HepG2 (cell line): ENCODE data around the gene KCNK10.

Source experiments
- BCLAF1 ChIP-seq: fragments of 450-650 bp; IDR thresholded peaks from 2 replicates; pipeline ENCODE4 v1.6.1; 2017; ENCODE audit warnings: mild to moderate bottlenecking
- CCAR2 ChIP-seq: fragments of 200-400 bp; formaldehyde crosslinking; optimal IDR thresholded peaks from 2 replicates; pipeline ENCODE3; 2018; ENCODE audit warnings: low read depth, mild to moderate bottlenecking, low read length, moderate library complexity
- CTCF ChIP-seq: sonication (generic); formaldehyde crosslinking; IDR thresholded peaks from 2 replicates; pipeline ENCODE4 v1.5.0; 2020; ENCODE audit warnings: mild to moderate bottlenecking, missing genetic modification reagents, moderate library complexity
- ELF1 ChIP-seq: sonication (generic); formaldehyde crosslinking; IDR thresholded peaks from 2 replicates; pipeline ENCODE4 v1.4.0; 2020; ENCODE audit warnings: missing genetic modification reagents
- EZH2 ChIP-seq: conservative IDR thresholded peaks from 2 replicates; pipeline ENCODE4 v1.6.1; 2012; ENCODE audit warnings: mild to moderate bottlenecking, low read depth, low read length, moderate library complexity
- POLR2AphosphoS2 ChIP-seq: IDR thresholded peaks from 2 replicates; pipeline ENCODE4 v1.6.1; 2011; ENCODE audit warnings: low read depth, low read length, improper control_type of control experiment
- POLR2AphosphoS5 ChIP-seq: IDR thresholded peaks from 2 replicates; pipeline ENCODE4 v1.6.1; 2012; ENCODE audit warnings: low read depth, low read length
- RXRA ChIP-seq: sonication (generic); formaldehyde crosslinking; IDR thresholded peaks from 2 replicates; pipeline ENCODE4 v1.5.1; 2020; ENCODE audit warnings: missing genetic modification reagents
- TRIM22 ChIP-seq: fragments of 450-650 bp; IDR thresholded peaks from 2 replicates; pipeline ENCODE4 v1.6.1; 2017
- ZBTB7A ChIP-seq: sonication (generic); formaldehyde crosslinking; IDR thresholded peaks from 2 replicates; pipeline ENCODE4 v1.8.0; 2022; ENCODE audit warnings: mild to moderate bottlenecking, missing genetic modification reagents
- ZFP62 ChIP-seq: sonication (generic); formaldehyde crosslinking; IDR thresholded peaks from 2 replicates; pipeline ENCODE4 v1.4.0; 2020; ENCODE audit warnings: missing genetic modification reagents
- ZNF121 ChIP-seq: sonication (generic); formaldehyde crosslinking; IDR thresholded peaks from 2 replicates; pipeline ENCODE4 v1.5.0; 2020; ENCODE audit warnings: mild to moderate bottlenecking, missing genetic modification reagents
- ZNF441 ChIP-seq: sonication (generic); formaldehyde crosslinking; IDR thresholded peaks from 2 replicates; pipeline ENCODE4 v1.7.0; 2021; ENCODE audit warnings: missing genetic modification reagents, borderline replicate concordance
- ZNF446 ChIP-seq: sonication (generic); formaldehyde crosslinking; IDR thresholded peaks from 2 replicates; pipeline ENCODE4 v1.5.0; 2020; ENCODE audit warnings: mild to moderate bottlenecking, missing genetic modification reagents

- TF ChIP-seq ZBTB7A (CRISPR knock-in tag) = no peak
- TF ChIP-seq ELF1 = no peak
- no peak for TF ChIP-seq CCAR2
- TF ChIP-seq EZH2 = no peak
- TF ChIP-seq ZFP62 (CRISPR knock-in tag) = no peak
- TF ChIP-seq ZNF441 (CRISPR knock-in tag) = no peak
- no peak for TF ChIP-seq ZNF121 (CRISPR knock-in tag)
- TF ChIP-seq BCLAF1 = no peak
- no peak for TF ChIP-seq CTCF (CRISPR knock-in tag)
- TF ChIP-seq TRIM22 = no peak
- TF ChIP-seq RXRA (CRISPR knock-in tag) = no peak
- TF ChIP-seq POLR2AphosphoS2 = no peak
- no peak for TF ChIP-seq POLR2AphosphoS5
- no peak for TF ChIP-seq ZNF446 (CRISPR knock-in tag)
These were observed 134.2 kb downstream of the KCNK10 start for GRCh38 chr14:88188745-88189416.
